AG04449 (cell line): Measurements from ENCODE around the gene CELF1.

Experiments
- CTCF ChIA-PET: fragments of 350-600 bp; formaldehyde crosslinking; extraction: SDS; loops from one replicate; lab custom pipeline; 2021; ENCODE audit warnings: antibody characterized with exemption; lab: Yijun Ruan, JAX
- POLR2A ChIA-PET: fragments of 400-600, 350-600 bp; formaldehyde crosslinking; extraction: SDS; loops from one replicate; lab custom pipeline; 2020; ENCODE audit warnings: antibody characterized with exemption, inconsistent platforms; lab: Yijun Ruan, JAX
- DNase-seq: peaks from one replicate; pipeline ENCODE4 v3.0.0-alpha.2; 2010; ENCODE audit warnings: low read depth, low spot score
- H3K4me3 ChIP-seq: 2 replicates; pipeline ENCODE4 v1.5.1; 2011; ENCODE audit warnings: low read depth, mild to moderate bottlenecking, control low read depth, low read length
- TF ChIP-seq, protein P1 (sequence below): IDR thresholded peaks from one replicate; pipeline ENCODE4 v1.5.1; 2011; ENCODE audit warnings: mild to moderate bottlenecking, moderate library complexity, low read length, control low read depth, inconsistent platforms; ENCODE audit not compliant: insufficient read depth; ENCODE audit errors: missing control alignments

The CELF1 gene

DNA sequence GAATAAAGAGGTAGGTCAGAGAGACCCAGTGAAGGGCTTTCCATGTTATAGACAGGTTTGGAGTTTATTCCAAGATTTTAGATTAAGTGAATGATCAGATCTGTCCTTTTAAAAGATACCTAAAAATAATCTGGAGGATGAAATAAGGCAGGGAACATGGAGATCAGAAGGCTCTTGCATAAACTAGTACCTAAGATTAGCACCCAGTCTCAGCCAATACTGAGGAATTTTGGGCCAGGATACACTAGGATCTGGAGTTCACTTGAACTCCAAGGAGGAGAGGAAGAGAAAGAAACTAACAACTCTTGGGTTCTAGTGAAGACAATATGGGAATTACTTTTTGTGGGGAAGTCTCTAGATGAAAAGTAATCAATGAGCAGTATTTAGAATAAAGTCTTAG is 56.1 kb downstream of the CELF1 start:
- TF ChIP-seq, protein P1, sequence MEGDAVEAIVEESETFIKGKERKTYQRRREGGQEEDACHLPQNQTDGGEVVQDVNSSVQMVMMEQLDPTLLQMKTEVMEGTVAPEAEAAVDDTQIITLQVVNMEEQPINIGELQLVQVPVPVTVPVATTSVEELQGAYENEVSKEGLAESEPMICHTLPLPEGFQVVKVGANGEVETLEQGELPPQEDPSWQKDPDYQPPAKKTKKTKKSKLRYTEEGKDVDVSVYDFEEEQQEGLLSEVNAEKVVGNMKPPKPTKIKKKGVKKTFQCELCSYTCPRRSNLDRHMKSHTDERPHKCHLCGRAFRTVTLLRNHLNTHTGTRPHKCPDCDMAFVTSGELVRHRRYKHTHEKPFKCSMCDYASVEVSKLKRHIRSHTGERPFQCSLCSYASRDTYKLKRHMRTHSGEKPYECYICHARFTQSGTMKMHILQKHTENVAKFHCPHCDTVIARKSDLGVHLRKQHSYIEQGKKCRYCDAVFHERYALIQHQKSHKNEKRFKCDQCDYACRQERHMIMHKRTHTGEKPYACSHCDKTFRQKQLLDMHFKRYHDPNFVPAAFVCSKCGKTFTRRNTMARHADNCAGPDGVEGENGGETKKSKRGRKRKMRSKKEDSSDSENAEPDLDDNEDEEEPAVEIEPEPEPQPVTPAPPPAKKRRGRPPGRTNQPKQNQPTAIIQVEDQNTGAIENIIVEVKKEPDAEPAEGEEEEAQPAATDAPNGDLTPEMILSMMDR, result no peak
- DNase-seq, result no peak
- H3K4me3 ChIP-seq, result no peak overlapping the region
- CTCF ChIA-PET, result interaction anchor here (0.8 to 2.7 kb wide), 3 partner anchors 13 to 58 kb away, joined by 3 to 14 read pairs (median 3); partner anchors contain the start of gene CELF1
- POLR2A ChIA-PET, result no interaction called here

DNA sequence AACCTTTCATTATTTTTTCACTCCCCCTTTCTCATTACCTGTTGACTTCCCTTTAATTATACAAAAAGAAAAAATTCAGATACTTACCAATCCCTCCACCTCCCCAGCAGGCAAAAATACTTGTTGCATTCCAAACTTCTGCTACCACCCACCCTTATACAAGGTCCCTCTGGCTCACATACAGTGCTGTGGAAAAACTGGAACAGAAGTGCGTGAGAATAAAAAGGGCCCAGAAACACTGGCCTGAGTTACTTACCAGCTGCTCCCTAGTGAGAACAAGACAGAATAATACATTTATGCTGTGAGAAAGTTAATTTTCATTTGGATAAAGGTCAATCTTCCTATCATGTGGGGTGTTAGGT is 57.1 kb downstream of the CELF1 start:
- POLR2A ChIA-PET, result interaction anchor here (1.5 kb wide), 1 partner anchor 83 kb away, joined by 4 read pairs; the partner anchor contains the start of genes KBTBD4 and NDUFS3
- no peak overlapping the region for H3K4me3 ChIP-seq
- no peak for DNase-seq
- TF ChIP-seq, protein P1, result no peak
- CTCF ChIA-PET, result interaction anchor here (2.7 kb wide), 1 partner anchor 56 kb away, joined by 14 read pairs; the partner anchor contains the start of gene CELF1

DNA sequence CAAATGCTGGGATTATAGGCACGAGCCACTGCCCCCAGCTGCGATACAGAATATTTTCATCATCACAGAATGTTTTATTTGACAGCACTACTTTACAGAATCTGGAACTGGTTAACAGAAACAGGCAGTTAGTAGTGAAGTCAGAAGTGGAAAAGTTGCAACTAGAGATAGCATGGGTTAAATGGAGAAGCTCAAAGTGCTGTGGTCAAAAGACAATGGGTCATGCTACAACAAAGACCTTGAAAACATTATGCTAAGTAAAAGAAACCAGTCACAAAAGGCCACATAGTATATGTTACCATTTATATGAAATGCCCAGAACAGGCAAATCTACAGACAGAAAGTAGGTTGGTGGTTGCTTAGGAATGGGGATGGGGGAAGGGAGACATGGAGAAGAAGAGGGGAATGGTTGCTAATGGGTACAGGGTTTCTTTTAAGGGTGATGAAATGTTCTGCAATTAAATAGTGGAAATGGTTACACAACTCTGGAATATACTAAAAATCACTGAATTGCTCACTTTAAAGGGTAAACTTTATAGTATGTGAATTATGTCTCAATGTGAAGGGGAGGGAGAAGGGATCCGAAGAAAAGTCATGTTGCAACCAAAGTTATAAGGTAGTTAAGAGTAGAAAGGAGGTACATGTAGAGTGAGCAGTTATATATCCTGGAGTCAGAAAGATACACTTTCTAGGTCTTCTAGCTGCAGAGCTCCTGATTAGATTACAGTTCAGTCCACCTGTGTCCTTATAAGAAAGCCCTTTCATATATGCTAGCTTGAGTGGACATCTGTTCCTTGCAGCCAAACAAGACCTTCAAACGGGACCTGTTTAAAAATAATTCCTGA is 57.7 kb downstream of the CELF1 start:
- CTCF ChIA-PET, result interaction anchor here (1.7 to 2.7 kb wide), 2 partner anchors 57 to 122 kb away, joined by 4 to 14 read pairs; partner anchors contain the start of gene CELF1
- TF ChIP-seq, protein P1, result no peak
- POLR2A ChIA-PET, result interaction anchor here (1.5 kb wide), 1 partner anchor 83 kb away, joined by 4 read pairs; the partner anchor contains the start of genes KBTBD4 and NDUFS3
- no peak overlapping the region for H3K4me3 ChIP-seq
- DNase-seq, result peak; percentile 56

DNA sequence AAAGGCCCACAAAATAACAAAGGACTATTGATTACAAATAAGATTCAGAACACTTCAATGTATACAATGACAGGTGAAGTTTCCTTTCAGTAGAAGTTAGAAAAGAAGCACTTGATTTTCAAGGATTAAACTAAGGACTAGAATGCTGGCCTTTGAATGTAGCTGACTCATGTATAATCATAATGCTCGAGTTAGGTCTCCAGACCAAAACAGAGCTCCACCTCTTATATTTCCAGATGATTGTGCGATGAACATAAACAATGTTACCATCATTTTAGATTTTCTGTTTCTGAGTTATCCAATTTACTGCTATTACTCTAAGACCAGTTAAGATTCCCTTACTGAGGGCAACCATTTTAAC is 63.6 kb downstream of the CELF1 start:
- TF ChIP-seq, protein P1, result no peak
- no peak overlapping the region for H3K4me3 ChIP-seq
- no peak for DNase-seq
- POLR2A ChIA-PET, result interaction anchor here (1.3 kb wide), 1 partner anchor 13 kb away, joined by 3 read pairs; no protein-coding TSS in a partner anchor
- CTCF ChIA-PET, result interaction anchor here (0.8 to 1.9 kb wide), 2 partner anchors 63 to 128 kb away, joined by 3 to 10 read pairs; partner anchors contain the start of gene CELF1

DNA sequence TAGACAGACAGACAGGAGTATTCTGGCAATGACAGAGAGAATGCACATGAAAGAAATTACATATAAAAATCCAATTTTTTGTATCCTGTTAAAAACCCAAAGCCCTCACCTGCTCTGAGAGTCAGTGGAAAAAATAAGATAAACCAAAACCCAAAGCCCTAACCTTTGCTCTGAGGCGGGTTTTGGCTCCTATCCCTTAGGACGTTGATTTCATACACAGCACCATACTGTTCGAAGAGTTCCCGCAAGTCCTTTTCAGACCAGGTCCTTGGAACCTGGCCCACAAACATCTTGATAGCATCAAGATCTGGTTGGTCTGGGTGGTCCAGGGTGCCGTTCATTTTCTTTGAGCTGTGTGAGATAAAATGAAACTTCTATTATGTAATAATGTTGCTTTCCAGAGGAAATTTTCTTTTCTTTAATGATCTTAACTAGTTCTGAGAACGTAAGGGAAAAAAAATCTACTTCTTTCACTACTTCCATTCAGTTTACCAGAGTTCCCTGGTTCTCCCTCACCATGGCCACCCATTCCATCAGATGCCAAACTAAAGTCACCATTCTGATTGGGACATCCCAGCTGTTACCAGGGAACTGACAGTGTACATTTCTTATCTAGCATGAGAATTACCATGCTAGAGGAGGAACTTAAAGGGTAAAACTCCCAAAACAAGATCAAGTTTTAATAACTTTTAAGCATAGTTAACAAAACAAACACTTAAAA is 64.1 kb downstream of the CELF1 start:
- POLR2A ChIA-PET, result interaction anchor here (1.3 kb wide), 1 partner anchor 12 kb away, joined by 3 read pairs; no protein-coding TSS in a partner anchor
- DNase-seq, result no peak
- TF ChIP-seq, protein P1, result no peak
- CTCF ChIA-PET, result interaction anchor here (0.8 to 1.9 kb wide), 2 partner anchors 64 to 128 kb away, joined by 3 to 10 read pairs; partner anchors contain the start of gene CELF1
- H3K4me3 ChIP-seq, result no peak overlapping the region
